Stomach (tissue), 9 donors: ENCODE data around the gene PTX4. TPM values are rescaled to one million over a fixed set of nuclear protein-coding genes. Genes with fewer than 3 reads are reported as not detected.

Experiments used
- DNase-seq, 2 donors: peaks; one replicate each; pipeline versions ENCODE4 v3.0.0 to v3.0.0-alpha.2; 2013 to 2019
- H3K27ac ChIP-seq, 5 donors: fragments of 200-600 bp in 4 of 5; sonication (generic) in 4 of 5; one replicate each; pipeline ENCODE4 v1.5.1; 2013 to 2019; ENCODE audit warnings: mild to moderate bottlenecking in 1 of 5, moderate library complexity in 1 of 5
- H3K27me3 ChIP-seq, 3 donors: fragments of 200-600 bp; sonication (generic); one replicate each; pipeline ENCODE4 v1.5.1; 2017 to 2019; ENCODE audit warnings: mixed run types in 1 of 3
- H3K36me3 ChIP-seq, 4 donors: fragments of 200-600 bp; sonication (generic); 1 replicate in 3 of 4; 2 replicates in 1 of 4; pipeline ENCODE4 v1.5.1; 2016 to 2019
- H3K4me1 ChIP-seq, 4 donors: fragments of 200-600 bp; sonication (generic); one replicate each; pipeline ENCODE4 v1.5.1; 2016 to 2019
- H3K4me3 ChIP-seq, 4 donors: fragments of 200-600 bp; sonication (generic) in 3 of 4; one replicate each; pipeline ENCODE4 v1.5.1; 2016 to 2019; ENCODE audit warnings: mild to moderate bottlenecking in 1 of 4
- H3K9me3 ChIP-seq, 4 donors: fragments of 200-600 bp; sonication (generic); one replicate each; pipeline ENCODE4 v1.5.1; 2016 to 2019
- CTCF ChIP-seq, 7 experiments: fragments of 450-650 bp in 4 of 7; fragments of 200-600 bp in 3 of 7; sonication (generic) in 3 of 7; IDR thresholded peaks; one replicate each; pipeline ENCODE4 v1.5.1; 2016 to 2019; ENCODE audit warnings: antibody characterized with exemption in 7 of 7, control low read depth in 2 of 7, mild to moderate bottlenecking in 1 of 7
- EP300 ChIP-seq: sonication (generic); formaldehyde crosslinking; IDR thresholded peaks from one replicate; pipeline ENCODE4 v1.6.1; 2017; ENCODE audit warnings: antibody characterized with exemption
- POLR2A ChIP-seq, 4 donors: fragments of 450-650 bp; IDR thresholded peaks; one replicate each; pipeline ENCODE4 v1.6.1; 2016; ENCODE audit warnings: antibody characterized with exemption in 4 of 4, control low read depth in 2 of 4, mild to moderate bottlenecking in 1 of 4, moderate library complexity in 1 of 4
- POLR2AphosphoS5 ChIP-seq, 3 donors: sonication (generic); formaldehyde crosslinking; IDR thresholded peaks; one replicate each; pipeline ENCODE4 v1.6.1; 2016; ENCODE audit warnings: antibody characterized with exemption in 3 of 3
- WGBS, 5 donors: extraction: QIAGEN DNeasy Blood & Tissue Kit in 3 of 5; methylation state at CpG; one replicate each; pipeline versions ENCODE4 v1.1.5 to v1.1.7; 2013 to 2018; 5-methylcytosine and 5-hydroxymethylcytosine counted together
- intact Hi-C: fragments of 100-400 bp; cut with DNase I; formaldehyde crosslinking; loops from one replicate; pipeline ENCODE4 v1.15.1; 2023; ENCODE audit warnings: low total_unique reads
- polyA plus RNA-seq, 3 donors: library from polyadenylated mRNA; stranded (reverse); fragments of 200-250 nt; gene quantifications; one replicate each; pipeline ENCODE4 v1.2.3, GENCODE V29; 2013
- total RNA-seq, 5 donors: library from RNA; depleted of rRNA; stranded (reverse); fragments of >200 nt; gene quantifications; one replicate each; pipeline versions ENCODE4 v1.1.0 to v1.2.3, GENCODE V29; 2014 to 2016
- donor health status: healthy with polysubstance abuse.
- donor health status: Bipolar disorder and iron deficiency.
- donor health status: healthy.

PTX4 gene
- total and polyA plus RNA-seq, 8 donors: not detected

- DNase-seq: no peak
- intact Hi-C loops: no loop called here
- H3K27me3 ChIP-seq: no peaks in the 10 kb centered on the region
- WGBS, 5 donors: 85 to 92% (median 86%) methylated on average over 27 of the region's 27 CpGs
- peaks cover 0 to 13% (median under 1%) of the 10 kb centered on the region in 4 donors for H3K36me3 ChIP-seq
- H3K9me3 ChIP-seq: no peaks in the 10 kb centered on the region
- H3K4me3 ChIP-seq: no peak overlapping the region
- peak overlapping the region; percentile 58 to 91 (median 89) for H3K27ac ChIP-seq
- no peak for TF ChIP-seq POLR2A (IDR thresholded peaks at IDR 0.05)
- TF ChIP-seq POLR2AphosphoS5 (IDR thresholded peaks at IDR 0.05): no peak
- no peak for TF ChIP-seq CTCF (IDR thresholded peaks at IDR 0.05)
- no peak for TF ChIP-seq EP300
- H3K4me1 ChIP-seq: peaks cover 17 to 58% (median 40%) of the 10 kb centered on the region in 4 donors
Observed at GRCh38 chr16:1530349-1530882, 41.7 kb upstream of the PTX4 start.

- DNase-seq: no peak
- Histone ChIP-seq H3K4me3 (no peak overlapping the region), H3K36me3 (peaks cover 0 to 18% (median 11%) of the 10 kb centered on the region in 4 donors), H3K4me1 (peaks cover 17 to 58% (median 40%) of the 10 kb centered on the region in 4 donors), H3K9me3 (no peaks in the 10 kb centered on the region), H3K27me3 (no peaks in the 10 kb centered on the region), H3K27ac (no peak overlapping the region)
- intact Hi-C loops: no loop called here
- no peak for TF ChIP-seq CTCF (IDR thresholded peaks at IDR 0.05)
- TF ChIP-seq EP300: no peak
- no peak for TF ChIP-seq POLR2AphosphoS5 (IDR thresholded peaks at IDR 0.05)
- TF ChIP-seq POLR2A (IDR thresholded peaks at IDR 0.05): no peak
- WGBS, 5 donors: 84 to 94% (median 88%) methylated on average over 14 to 29 of the region's 29 CpGs
Observed at GRCh38 chr16:1528921-1529537, 40.3 kb upstream of the PTX4 start.

DNA sequence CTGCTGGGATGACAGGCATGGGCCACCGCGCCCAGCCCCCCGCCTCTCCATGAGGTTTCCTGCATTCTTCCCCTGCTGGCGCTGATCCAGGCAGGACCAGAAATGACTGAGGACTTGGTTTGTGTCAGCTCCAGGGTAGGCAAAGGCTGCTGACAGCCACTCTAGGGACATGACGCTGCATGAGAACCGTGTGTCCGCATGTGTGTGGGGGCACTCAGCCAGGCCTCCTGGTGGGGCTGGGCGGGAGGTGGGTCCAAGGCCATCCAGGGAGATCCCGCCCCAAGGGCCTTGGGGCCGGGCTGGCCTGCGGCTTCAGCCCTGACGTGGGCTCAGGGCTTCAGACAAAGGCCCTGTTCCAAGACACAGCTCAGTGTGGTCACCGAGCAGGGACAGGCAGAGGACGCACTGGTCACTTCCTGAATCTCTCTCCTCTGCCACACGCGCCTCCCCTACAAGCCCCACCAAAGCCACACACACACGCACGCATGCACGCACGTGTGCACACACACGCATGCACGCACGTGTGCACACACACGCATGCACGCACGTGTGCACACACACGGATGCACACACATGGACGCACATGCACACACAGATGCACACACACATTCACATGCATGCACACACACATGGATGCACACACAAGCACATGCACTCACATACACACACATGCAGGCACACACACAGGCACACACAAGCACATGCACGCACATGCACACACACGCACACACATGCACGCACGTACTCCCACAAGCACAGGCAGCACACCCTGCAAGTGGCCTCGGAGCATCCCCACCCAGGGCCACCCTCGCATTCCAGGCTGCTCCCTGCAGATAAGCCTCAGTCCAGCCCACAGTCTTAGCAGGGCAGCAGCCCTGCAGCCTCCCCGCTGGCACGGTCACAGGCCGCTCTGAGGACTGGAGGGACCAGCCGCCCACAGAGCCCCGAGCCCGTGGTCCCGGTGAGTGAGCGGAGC lies 39.4 kb upstream of the PTX4 start:
- intact Hi-C loops: no loop called here
- H3K36me3 ChIP-seq: peaks cover 0 to 27% (median 20%) of the 10 kb centered on the region in 4 donors
- no peak overlapping the region for H3K4me3 ChIP-seq
- peaks cover 14 to 55% (median 38%) of the 10 kb centered on the region in 4 donors for H3K4me1 ChIP-seq
- 47 to 71% (median 64%) methylated on average over 19 to 42 of the region's 42 CpGs for WGBS, 5 donors
- no peak overlapping the region for H3K27ac ChIP-seq
- no peaks in the 10 kb centered on the region for H3K27me3 ChIP-seq
- DNase-seq: peak in 1 of 2 donors; percentile 68
- H3K9me3 ChIP-seq: no peaks in the 10 kb centered on the region
- TF ChIP-seq CTCF (IDR thresholded peaks at IDR 0.05) (no peak), POLR2AphosphoS5 (IDR thresholded peaks at IDR 0.05) (peak in 1 of 3 donors; percentile 10)
